ENCODE results near the gene ZNF469.

DNA sequence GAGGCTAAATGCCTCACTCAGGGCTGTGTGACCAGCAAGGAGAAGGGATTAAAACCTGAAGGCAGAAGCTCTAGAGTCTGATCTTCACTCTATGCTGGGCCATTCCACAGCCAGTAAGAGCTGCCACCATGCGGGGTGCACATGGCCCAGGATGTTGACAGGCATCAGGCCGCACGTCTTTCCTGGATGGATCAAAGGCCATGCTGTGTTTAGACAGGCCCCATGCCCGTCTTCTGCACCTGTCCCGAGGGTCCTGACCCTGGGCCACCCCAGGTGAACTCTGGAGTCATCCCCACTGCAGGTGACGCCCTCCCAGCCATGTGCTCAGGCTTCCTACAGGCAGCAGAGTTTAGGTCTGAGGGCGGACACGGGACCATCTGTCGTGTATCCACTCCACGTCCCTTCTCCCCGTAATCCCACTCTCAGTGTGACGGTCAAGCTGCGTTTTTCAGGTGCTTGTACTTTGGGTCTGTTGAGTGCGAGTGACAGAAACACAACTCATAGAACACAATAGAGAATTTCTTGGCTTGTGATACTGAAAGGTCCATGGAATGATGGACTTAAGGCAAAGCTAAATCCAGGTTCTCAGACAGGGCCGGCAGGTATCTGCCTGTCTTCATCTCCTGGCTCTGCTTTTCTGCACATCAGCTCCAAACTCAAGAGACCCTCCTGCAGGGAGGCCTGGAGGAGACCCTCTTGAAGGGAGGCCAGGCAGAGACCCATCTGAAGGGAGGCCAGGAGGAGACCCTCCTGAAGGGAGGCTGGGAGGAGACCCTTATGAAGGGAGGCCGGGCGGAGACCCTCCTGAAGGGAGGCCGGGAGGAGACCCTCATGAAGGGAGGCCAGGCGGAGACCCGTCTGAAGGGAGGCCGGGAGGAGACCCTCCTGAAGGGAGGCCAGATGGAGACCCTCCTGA is 13.2 kb downstream of the ZNF469 start:
- TF ChIP-seq SOX13 (IDR thresholded peaks at IDR 0.05) (no peak), SOX13 (CRISPR knock-in tag; conservative IDR thresholded peaks at IDR 0.05 in 1 of 2, IDR thresholded peaks at IDR 0.05 in 1 of 2) (no peak), HDAC2 (CRISPR knock-in tag; IDR thresholded peaks at IDR 0.05) (no peak), NCOA2 (CRISPR knock-in tag; IDR thresholded peaks at IDR 0.05) (no peak), NR2C2 (CRISPR knock-in tag; IDR thresholded peaks at IDR 0.05; ENCODE audit: borderline replicate concordance) (no peak), TCF7 (IDR thresholded peaks at IDR 0.05; ENCODE audit: low read depth) (peak; percentile 44; the same call in 1 of the 2 replicates), CTCF (CRISPR knock-in tag; IDR thresholded peaks at IDR 0.05) (peak; percentile 30; the same call in 1 of the 2 replicates), ESRRA (CRISPR knock-in tag; IDR thresholded peaks at IDR 0.05; ENCODE audit: low read depth) (no peak), RFX1 (IDR thresholded peaks at IDR 0.05) (no peak), FIP1L1 (IDR thresholded peaks at IDR 0.05; ENCODE audit: borderline replicate concordance, insufficient read depth, low read depth, low read length) (no peak), BHLHE40 (IDR thresholded peaks at IDR 0.05; ENCODE audit: low read length) (no peak), MXI1 (IDR thresholded peaks at IDR 0.05; ENCODE audit: borderline replicate concordance, low read depth, low read length) (peak; percentile 27; the same call in 1 of the 3 replicates)
- TF ChIP-seq, protein P1, sequence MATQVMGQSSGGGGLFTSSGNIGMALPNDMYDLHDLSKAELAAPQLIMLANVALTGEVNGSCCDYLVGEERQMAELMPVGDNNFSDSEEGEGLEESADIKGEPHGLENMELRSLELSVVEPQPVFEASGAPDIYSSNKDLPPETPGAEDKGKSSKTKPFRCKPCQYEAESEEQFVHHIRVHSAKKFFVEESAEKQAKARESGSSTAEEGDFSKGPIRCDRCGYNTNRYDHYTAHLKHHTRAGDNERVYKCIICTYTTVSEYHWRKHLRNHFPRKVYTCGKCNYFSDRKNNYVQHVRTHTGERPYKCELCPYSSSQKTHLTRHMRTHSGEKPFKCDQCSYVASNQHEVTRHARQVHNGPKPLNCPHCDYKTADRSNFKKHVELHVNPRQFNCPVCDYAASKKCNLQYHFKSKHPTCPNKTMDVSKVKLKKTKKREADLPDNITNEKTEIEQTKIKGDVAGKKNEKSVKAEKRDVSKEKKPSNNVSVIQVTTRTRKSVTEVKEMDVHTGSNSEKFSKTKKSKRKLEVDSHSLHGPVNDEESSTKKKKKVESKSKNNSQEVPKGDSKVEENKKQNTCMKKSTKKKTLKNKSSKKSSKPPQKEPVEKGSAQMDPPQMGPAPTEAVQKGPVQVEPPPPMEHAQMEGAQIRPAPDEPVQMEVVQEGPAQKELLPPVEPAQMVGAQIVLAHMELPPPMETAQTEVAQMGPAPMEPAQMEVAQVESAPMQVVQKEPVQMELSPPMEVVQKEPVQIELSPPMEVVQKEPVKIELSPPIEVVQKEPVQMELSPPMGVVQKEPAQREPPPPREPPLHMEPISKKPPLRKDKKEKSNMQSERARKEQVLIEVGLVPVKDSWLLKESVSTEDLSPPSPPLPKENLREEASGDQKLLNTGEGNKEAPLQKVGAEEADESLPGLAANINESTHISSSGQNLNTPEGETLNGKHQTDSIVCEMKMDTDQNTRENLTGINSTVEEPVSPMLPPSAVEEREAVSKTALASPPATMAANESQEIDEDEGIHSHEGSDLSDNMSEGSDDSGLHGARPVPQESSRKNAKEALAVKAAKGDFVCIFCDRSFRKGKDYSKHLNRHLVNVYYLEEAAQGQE (IDR thresholded peaks at IDR 0.05; ENCODE audit: borderline replicate concordance in 1 of 2, low read depth in 1 of 2, low read length in 2 of 2) = no peak
